K562 (cell line): Measurements from ENCODE around the gene SEL1L. TPM values are rescaled to one million over a fixed set of nuclear protein-coding genes. Genes with fewer than 3 reads are reported as not detected.

Source experiments
- CEBPB ChIP-seq: fragments of 450-650 bp; IDR thresholded peaks from 2 replicates; pipeline ENCODE4 v1.6.1; 2016; ENCODE audit warnings: missing genetic modification characterization, missing compliant biosample characterization
- DMBX1 ChIP-seq: fragments of 250-450 bp; sonication (Bioruptor Pico); IDR thresholded peaks from 2 replicates; pipeline ENCODE4 v1.8.0; 2022; ENCODE audit warnings: inconsistent platforms, mild to moderate bottlenecking, moderate library complexity, borderline replicate concordance
- E4F1 ChIP-seq: fragments of 250-450 bp; sonication (Bioruptor Pico); IDR thresholded peaks from 2 replicates; pipeline ENCODE4 v1.5.0; 2021; ENCODE audit warnings: mild to moderate bottlenecking, borderline replicate concordance
- ELK1 ChIP-seq: sonication (generic); formaldehyde crosslinking; IDR thresholded peaks from 2 replicates; pipeline ENCODE4 v1.8.1; 2022; ENCODE audit warnings: missing genetic modification reagents
- EP400 ChIP-seq: fragments of 450-650 bp; IDR thresholded peaks from 2 replicates; pipeline ENCODE4 v1.6.1; 2017; ENCODE audit warnings: antibody characterized with exemption, mild to moderate bottlenecking, moderate library complexity
- FOXJ2 ChIP-seq: fragments of 200-800 bp; sonication (Bioruptor generic); IDR thresholded peaks from 2 replicates; pipeline ENCODE4 v1.6.1; 2016; ENCODE audit warnings: missing genetic modification characterization, missing compliant biosample characterization
- GABPB2 ChIP-seq: fragments of 250-450 bp; sonication (Bioruptor Pico); conservative IDR thresholded peaks from 2 replicates; pipeline ENCODE4 v1.5.1; 2021; ENCODE audit warnings: mild to moderate bottlenecking
- MYC ChIP-seq, 2 experiments: fragments of 250-450 bp in 1 of 2; sonication (Bioruptor Pico) in 1 of 2; IDR thresholded peaks; 2 replicates each; pipeline versions ENCODE4 v1.5.1 to v1.6.1; 2012 to 2021; ENCODE audit warnings: low read depth in 2 of 2, borderline replicate concordance in 1 of 2, improper control_type of control experiment in 1 of 2, low read length in 1 of 2, mild to moderate bottlenecking in 1 of 2, moderate library complexity in 1 of 2
- PBX2 ChIP-seq, 2 experiments: IDR thresholded peaks in 1 of 2; conservative IDR thresholded peaks in 1 of 2; 2 replicates each; pipeline ENCODE4 v1.6.1; 2016; ENCODE audit warnings: low read depth in 2 of 2, mild to moderate bottlenecking in 1 of 2, missing compliant biosample characterization in 1 of 2, missing genetic modification characterization in 1 of 2, moderate library complexity in 1 of 2
- SFPQ ChIP-seq: fragments of 200-400 bp; formaldehyde crosslinking; IDR thresholded peaks from 2 replicates; pipeline ENCODE4 v1.6.1; 2017; ENCODE audit warnings: mild to moderate bottlenecking, low read depth, low read length, moderate library complexity
- SMARCA4 ChIP-seq: fragments of 450-650 bp; IDR thresholded peaks from 2 replicates; pipeline ENCODE4 v1.6.1; 2016
- SPI1 ChIP-seq: IDR thresholded peaks from 2 replicates; pipeline ENCODE4 v1.6.1; 2011; ENCODE audit warnings: low read depth, low read length, control low read depth, borderline replicate concordance
- TRIM28 ChIP-seq: fragments of 450-650 bp; IDR thresholded peaks from 2 replicates; pipeline ENCODE4 v1.6.1; 2017
- polyA plus RNA-seq, 8 experiments: library from polyadenylated mRNA; depleted of rRNA in 4 of 8; stranded (reverse) in 5 of 8; unstranded in 3 of 8; fragments of >200 nt; fragmentation: Nextera tagmentation in 2 of 8; fragmentation: Illumina TruSeq in 1 of 8; extraction: Ambion mirVana in 2 of 8; extraction: Trizol in 1 of 8; gene quantifications; 2 replicates each; pipeline versions ENCODE4 v1.2.1 to v1.2.3, GENCODE V29; 2011 to 2014; ENCODE audit warnings: inconsistent platforms in 1 of 8, missing spikeins in 1 of 8
- total RNA-seq, 7 experiments: library from RNA; depleted of rRNA in 6 of 7; stranded (reverse); fragments of >200 nt in 6 of 7; fragmentation: Illumina TruSeq in 2 of 7; extraction: Trizol in 2 of 7; gene quantifications; 2 replicates each; pipeline versions ENCODE4 v1.2.1 to v1.2.3, GENCODE V29; 2011 to 2021; ENCODE audit warnings: low replicate concordance in 1 of 7

The SEL1L gene
- total and polyA plus RNA-seq, 9 of the 15 experiments (the other 6 are each of a cell fraction or from before 2014, with no cell fraction given) = 7.7 to 21.1 (median 13.6) TPM

GRCh38 chr14:81529391-81529790, 4.3 kb downstream of the SEL1L start (continued):
- TF ChIP-seq MYC (IDR thresholded peaks at IDR 0.05; ENCODE audit: low read depth, low read length) (peak; percentile 81), MYC (CRISPR knock-in tag; IDR thresholded peaks at IDR 0.05; ENCODE audit: borderline replicate concordance, low read depth) (no peak), TRIM28 (no peak), GABPB2 (CRISPR knock-in tag) (no peak), ELK1 (CRISPR knock-in tag) (no peak), DMBX1 (CRISPR knock-in tag) (0 out of 2 replicates have a peak, but pooled peaks have one; percentile 45), EP400 (peak; percentile 71), PBX2 (CRISPR knock-in tag; IDR thresholded peaks at IDR 0.05; ENCODE audit: low read depth) (no peak), PBX2 (tag; conservative IDR thresholded peaks at IDR 0.05; ENCODE audit: low read depth) (0 out of 2 replicates have a peak, but pooled peaks have one; percentile 12), SMARCA4 (peak; percentile 75; the same call in 1 of the 2 replicates), E4F1 (no peak), FOXJ2 (tag) (peak; percentile 60; the same call in 1 of the 2 replicates), SPI1 (no peak), CEBPB (tag) (peak; percentile 72), SFPQ (no peak)
